HG02571 (cell line): ENCODE measurements around the gene TRAK2.
"Not testable (repeated sequence)": the region's sequence is repeated elsewhere in the genome, so short reads cannot be mapped to it uniquely, and the experiment has no call there.

ENCODE experiments used
- ATAC-seq: cut with Tn5 transposase; IDR thresholded peaks from one replicate; pipeline ENCODE4 v1.9.1; 2021; ENCODE audit warnings: mild to moderate bottlenecking, moderate library complexity; ENCODE audit not compliant: unreplicated experiment

The TRAK2 gene

DNA sequence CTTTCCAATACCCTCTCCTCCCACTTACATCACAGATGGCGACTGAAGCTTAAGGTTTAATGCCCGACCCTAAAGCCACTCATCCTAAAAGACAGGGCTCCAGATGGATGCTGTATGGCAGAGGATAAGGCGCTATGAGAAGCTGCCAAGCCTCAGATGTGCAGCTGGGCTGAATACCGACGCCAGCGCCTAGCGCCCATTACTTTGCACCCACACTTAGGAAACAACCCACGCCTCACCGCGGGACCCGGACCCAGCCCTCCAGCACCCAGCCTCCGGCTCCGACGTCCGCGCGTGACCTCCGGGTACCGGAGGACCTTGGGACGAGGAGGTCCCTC is 335 bp downstream of the TRAK2 start:
- ATAC-seq: peak; percentile 27

GRCh38 chr2:201448701-201449100 is 2.6 kb downstream of the TRAK2 start:
- no peak for ATAC-seq

DNA sequence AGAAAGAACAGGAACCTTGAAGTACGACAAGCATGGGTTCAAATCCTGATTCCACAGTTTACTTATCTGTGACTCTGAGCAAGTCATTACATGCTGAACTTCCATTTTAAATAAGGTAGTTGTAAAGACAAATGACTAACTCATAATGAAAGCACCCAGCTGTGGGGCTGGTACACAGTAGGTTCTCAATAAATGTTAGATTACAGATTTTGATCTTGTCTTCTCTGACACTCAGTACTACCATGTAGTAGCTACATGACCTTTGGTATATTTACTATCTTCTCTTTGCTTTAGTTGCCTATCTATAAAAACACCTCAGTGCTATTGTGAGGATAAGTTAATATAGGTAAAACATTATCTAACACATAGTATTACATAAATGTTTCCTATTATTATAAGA is 3.2 kb downstream of the TRAK2 start:
- ATAC-seq: no peak

GRCh38 chr2:201447086-201447485 is 4.2 kb downstream of the TRAK2 start:
- no peak for ATAC-seq

DNA sequence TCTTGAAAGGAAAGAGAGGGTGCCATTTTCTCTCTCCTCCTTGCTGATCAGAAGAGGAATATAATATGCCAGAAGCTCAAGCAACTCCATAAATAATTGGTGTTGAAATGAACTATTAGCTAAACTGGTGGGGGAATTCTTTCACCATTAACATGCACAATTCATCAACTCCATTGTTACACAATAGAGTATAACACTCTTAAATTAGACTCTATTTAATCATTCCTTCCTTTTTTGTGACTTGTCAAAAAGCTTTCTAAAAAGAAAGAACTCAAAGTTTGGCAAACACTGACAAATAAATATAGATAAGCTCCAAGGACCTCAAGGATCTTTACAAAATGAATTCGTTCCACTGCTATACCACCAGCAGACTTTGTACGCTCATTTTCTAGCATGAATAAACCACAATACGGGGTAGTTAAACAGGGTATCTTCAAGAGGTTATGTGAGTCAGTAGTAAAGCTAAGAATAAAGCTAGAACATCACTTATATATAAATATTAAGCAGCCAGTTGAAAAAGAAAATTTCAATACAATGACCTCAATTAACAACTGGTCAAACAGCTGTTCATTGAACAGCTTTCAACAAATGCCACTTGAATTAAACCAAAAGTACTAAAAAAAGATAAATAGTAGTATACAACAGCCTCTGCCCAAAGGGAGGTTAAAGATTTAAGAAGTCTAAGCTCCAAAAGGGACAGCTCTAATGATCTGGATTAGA is 6.4 kb downstream of the TRAK2 start:
- ATAC-seq: no peak

DNA sequence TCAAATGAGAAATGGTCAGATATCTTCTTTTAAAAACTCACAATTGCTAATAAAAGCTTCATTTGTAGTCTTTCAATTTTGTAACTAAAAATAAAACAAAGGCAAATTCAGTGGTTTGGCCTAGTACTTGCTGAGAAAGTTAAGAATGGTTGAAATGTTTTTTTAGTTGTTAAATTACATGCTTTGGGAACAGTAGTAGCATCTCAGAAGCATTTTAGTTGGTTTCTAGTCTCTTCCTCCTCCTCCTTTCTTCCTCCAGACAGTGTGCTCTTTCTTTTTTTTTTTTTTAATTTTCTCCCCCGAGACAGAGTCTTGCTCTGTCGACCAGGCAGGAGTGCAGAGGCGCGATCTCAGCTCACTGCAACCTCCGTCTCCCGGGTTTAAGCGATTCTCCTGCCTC is 9.8 kb downstream of the TRAK2 start:
- ATAC-seq: no peak

- ATAC-seq: no peak
Observed at GRCh38 chr2:201440182-201440581, 11.1 kb downstream of the TRAK2 start.

- not testable (repeated sequence) for ATAC-seq
Observed at GRCh38 chr2:201439336-201439922, 11.8 kb downstream of the TRAK2 start.

DNA sequence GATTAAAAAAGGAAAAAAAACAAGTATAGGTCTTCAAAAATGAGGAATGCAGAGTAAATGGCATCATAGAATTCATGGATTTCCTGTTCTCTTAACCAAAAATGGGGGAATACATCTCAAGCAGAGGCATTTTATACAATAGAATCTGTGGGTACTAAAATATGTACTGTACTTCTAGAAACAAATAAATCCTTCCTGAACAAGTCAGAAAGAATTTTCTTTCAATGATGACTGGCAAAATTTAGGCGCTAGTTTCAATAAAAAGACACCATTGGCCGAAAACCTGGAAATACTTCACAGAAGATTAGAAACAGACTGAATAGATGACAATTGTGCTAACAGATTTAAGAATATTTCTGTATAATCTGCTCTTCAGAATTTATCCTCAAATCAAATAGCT is 15.1 kb downstream of the TRAK2 start:
- no peak for ATAC-seq

GRCh38 chr2:201433394-201433995 is 17.8 kb downstream of the TRAK2 start:
- no peak for ATAC-seq

DNA sequence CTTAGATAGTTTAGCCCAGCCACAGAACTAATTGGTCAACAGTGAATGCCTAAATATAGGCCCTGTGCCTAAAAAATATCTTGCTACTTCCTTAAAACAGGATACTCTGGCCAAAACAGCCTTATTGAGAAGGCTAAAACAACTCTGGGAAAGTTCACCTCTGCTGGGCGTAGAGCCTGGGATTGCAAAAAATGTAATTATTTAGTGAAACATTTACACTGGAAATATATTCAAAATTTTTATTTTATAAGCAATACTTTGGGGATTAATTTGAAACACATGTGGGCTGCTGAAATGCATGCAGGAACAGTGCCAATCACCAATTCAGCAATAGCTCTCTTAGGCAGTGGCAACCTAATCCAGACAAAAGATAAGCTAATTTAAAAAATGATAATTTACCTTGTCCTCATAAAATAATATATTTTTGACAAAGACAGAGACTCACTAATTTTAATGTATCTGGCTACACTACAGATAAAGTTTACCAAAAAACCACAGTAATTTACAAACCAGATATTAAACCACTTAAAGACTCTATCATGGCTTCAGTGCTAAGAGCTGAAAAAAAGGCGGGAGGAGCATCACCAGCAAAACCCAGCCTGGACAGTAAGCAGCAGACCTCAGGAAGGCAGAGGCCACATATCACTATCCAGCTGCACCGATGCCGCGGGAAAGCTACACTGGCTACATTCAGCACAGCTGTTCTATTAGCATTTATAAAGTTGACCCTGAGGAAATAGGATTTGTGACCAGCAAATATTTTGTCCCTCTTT is 18.5 kb downstream of the TRAK2 start:
- ATAC-seq: no peak

- ATAC-seq: no peak
Observed at GRCh38 chr2:201432038-201432620, 19.1 kb downstream of the TRAK2 start.

- ATAC-seq: no peak
Observed at GRCh38 chr2:201430839-201431238, 20.4 kb downstream of the TRAK2 start.

DNA sequence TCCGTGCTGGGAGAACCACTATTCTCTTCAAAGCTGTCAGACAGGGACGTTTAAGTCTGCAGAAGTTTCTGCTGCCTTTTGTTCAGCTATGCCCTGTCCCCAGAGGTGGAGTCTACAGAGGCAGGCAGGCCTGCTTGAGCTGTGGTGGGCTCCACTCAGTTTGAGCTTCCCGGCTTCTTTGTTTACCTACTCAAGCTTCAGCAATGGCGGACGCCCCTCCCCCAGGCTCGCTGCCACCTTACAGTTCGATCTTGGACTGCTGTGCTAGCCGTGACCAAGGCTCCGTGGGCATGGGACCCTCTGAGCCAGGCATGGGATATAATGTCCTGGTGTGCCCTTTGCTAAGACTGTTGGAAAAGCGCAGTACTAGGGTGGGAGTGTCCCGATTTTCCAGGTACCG is 20.9 kb downstream of the TRAK2 start:
- ATAC-seq: not testable (repeated sequence)

DNA sequence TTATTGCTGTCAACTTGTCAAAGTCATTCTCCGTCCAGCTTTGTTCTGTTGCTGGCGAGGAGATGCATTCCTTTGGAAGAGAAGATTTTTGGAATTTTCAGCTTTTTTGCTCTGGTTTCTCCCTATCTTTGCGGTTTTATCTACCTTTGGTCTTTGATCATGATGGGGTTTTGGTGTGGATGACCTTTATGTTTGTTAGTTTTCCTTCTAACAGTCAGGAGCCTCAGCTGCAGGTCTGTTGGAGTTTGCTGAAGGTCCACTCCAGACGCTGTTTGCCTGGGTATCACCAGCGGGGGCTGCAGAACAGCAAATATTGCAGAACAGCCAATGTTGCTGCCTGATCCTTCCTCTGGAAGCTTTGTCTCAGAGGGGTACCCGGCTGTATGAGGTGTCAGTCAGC is 21.4 kb downstream of the TRAK2 start:
- not testable (repeated sequence) for ATAC-seq

DNA sequence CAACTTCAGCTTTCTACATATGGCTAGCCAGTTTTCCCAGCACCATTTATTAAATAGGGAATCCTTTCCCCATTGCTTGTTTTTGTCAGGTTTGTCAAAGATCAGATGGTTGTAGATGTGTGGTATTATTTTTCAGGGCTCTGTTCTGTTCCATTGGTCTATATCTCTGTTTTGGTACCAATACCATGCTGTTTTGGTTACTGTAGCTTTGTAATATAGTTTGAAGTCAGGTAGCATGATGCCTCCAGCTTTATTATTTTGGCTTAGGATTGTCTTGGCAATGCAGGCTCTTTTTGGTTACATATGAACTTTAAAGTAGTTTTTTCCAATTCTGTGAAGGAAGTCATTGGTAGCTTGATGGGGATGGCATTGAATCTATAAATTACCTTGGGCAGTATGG is 22.9 kb downstream of the TRAK2 start:
- not testable (repeated sequence) for ATAC-seq

- no peak for ATAC-seq
Observed at GRCh38 chr2:201425952-201426351, 25.3 kb downstream of the TRAK2 start.

DNA sequence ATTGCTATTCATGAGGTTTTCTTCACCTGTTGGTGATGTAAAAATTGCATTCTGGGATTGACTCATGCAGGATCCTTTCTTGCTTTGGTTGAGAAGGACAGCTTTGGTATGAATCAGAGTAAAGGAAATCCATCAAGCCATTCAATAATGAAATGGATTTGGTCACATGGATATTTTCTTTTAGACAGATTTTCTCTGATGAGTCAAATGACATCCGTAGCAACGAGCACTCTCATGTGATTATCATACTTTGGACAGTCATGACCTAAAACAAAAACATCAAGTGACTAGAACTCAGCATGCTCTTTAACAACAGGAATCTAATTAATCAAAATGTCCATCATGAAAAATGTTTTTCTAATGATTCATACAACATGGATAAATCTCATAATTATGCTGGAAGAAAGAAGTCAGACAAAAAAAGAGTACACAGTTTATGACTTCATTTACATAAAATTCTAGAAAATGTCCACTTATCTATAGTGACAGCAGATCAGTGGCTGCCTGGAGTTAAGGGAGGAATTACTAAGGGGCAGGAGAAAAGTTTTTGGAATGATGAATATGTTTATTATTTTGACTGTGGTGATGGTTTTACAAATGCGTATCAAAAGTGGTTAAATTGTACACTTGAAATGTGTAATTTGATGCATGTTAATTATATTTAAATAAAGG is 30.7 kb downstream of the TRAK2 start:
- no peak for ATAC-seq

DNA sequence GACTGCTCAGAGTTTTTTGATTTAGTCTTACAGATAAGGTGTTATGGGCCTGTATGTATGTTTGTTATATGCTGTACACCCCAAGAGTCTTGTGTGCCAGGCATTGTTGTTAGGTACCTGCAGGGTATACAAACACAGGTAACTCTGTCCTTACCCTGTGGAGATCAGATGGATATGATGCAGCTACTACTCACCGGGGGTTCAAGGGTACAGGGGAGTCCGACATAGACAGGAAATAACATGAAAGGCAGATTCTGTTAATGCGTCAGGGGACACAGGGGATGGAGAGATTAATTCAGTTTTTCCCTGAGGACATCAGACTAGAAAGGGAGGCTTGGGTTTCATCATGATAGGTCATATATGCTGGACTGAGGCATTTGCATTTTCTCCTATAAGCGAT is 31.3 kb downstream of the TRAK2 start:
- no peak for ATAC-seq

DNA sequence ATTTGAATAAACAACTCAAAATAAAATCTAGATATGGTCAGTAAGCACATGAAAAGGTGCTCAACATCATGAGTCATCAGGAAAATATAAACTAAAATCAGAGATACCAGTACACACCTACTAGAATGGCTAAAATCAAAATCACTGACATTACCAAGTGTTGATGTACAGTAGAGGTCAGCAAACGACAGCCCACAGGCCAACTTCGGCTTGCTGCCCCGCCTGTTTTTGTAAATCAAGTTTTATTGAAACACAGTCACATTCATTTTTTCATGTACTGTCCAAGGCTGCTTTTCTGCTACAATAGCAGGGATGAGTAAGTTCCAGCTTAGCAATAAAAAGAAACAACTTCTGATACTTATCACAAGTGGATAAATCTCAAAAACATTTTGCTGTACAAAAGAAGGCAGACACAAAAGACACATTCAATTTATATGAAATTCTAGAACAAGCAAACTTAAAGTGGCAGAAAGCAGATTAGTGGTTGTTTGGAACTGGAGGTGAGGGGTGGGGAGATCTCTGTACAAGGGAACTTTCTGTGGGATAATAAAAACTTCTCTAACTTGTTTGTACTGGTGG is 32.1 kb downstream of the TRAK2 start:
- ATAC-seq: no peak

DNA sequence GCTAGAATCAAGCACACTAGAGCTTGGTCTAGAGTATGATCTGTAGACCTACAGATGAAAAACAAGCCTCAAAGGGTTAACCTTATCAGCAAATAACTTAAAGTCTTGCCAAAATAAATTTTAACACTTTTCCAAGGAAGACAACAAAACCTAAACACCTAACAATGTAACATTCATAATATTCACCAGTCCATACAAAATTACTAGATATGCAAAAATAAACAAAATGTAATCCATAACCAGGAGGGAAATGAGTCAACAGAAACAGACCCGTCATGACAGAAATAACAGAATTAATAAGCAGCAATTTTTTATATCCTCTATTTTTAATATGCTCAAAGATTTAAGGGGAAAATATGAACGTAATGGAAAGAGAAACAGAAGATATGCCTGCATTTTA is 36.1 kb downstream of the TRAK2 start:
- no peak for ATAC-seq
